Measurements from ENCODE around the gene ZNF217.

GRCh38 chr20:53611449-53611894 lies 17.8 kb upstream of the ZNF217 start:
- TF ChIP-seq CTCF (IDR thresholded peaks at IDR 0.05), result no peak
- no peak for TF ChIP-seq POLR2A (IDR thresholded peaks at IDR 0.05)

Data from thyroid gland (tissue), 4 donors.